Midbrain (tissue), 1 donor: ENCODE results near the gene ACTRT2.

Source experiments
- DNase-seq: peaks from one replicate; lab custom pipeline; 2025; lab: John Stamatoyannopoulos, UW

The ACTRT2 gene

DNA sequence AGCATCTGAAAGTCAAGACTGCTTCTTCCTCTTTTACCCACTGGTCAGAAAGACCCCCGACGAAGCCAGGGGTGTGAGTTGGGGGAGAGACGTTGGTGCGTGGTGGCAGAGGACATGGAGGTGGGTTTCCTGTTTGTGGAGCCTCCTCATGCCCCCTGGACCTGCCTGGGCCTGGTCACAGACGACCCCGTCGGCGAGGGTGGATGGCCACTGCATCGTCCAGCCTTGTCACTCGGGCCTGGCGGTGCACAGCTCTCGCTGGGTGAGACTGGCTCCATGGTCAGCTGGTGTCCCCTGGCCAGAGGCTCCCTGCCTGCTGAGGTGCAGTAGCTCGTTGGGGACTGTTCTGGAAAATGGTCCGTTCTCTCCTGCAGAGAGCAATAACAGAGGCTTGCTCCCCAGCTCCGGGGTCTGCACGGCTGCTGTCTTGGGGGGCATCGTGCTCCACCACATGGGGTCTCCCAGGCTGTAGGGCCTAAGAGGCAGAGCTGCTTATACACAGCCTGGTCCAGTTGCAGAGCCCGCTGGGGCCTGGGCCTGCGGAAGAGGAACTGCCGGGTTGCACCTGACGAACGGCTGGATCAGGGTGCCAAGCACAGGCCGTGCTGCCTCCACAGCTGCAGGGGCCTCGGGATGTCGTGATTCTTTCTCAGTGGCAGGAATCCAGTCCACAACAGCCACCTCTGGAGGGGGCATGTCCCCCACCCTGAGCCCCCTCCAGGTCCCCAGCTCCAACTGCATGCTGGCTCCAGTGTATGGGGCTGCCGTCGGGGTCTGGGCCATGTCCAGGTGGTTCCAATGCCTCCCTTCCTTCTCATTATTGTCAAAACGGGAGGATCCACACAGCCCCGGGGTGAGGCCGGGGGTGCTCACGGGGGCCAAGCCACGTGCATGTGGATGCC, 18.0 kb upstream of the ACTRT2 start:
- no peak for DNase-seq

DNA sequence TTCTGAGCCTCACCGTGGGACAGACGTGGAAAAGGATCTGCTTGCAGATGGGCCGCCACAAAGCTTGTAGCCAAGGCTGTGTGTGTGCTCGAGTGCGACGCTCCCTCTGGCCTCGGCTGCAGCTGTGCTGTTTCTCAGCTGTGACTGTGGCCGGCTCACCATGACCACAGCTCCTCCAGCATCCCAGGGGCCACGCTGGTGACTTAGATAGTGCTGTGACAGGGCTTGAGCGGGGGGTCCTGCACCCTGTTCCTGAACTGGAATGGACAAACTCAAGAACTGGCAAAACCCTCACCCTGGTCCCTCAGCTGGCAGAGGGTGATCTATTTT, 17.4 kb upstream of the ACTRT2 start:
- no peak for DNase-seq

DNA sequence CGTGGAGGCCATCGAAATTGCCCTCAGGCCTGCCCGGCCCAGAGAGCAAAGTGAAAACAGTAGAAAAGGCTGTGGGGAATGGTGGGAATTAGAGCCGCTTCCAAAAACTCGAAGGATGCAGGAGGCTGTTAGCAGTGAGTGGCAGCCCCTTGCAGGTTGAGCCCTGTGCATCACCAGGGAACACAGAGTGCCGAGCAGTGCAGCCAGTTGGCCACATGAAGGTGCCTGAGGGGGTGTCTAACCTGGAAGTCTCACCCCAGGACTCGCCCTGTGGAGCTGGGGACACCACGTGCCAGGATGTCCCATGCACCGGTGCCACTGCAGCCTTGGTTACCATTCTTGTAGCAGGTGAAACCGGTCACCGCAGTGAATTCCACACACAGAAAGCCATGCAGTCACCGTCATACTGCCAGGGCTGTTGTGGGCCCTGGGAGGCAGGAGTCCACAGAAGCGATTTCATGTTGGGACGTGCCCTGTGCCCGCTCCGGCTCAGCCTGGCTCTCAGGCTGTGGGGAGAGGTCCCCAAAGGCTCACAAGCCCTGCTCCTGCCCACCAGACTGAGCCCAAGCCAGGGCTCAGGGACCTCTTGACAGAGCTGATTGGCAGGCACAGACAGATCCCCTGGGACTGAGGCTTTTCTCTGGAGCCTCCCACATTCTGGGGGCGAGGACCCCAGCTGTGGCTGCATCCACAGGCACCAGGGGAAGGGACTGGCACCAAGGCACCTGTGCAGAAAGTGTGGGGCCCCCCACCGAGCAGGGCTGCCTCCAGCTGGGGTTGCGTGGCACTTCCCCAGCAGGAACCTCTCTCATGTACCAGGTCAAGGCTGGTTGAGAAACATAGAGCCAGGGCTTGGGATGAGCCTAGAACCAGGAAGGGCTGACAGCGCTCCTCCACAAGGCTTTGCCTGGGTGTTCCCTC, 16.7 kb upstream of the ACTRT2 start:
- no peak for DNase-seq

DNA sequence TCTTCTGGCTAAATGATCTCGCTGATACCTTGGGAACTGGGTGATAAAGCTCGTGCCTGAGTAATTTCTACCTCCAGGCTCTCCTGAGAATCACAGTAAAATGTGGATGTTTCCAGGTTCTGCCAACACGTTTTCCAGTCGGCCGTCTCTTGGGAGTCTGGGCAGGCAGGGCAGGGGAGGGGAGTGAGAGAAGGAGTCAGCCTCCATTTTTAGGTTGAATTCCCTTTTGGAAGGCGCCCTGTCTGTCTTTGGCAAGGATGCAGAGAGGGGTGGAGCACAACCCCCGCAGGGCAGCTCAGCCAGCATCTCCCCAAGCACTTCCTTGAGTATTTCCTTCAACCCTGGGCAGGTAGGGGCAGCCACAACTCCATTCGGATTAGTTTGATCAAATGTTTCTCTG, 15.5 kb upstream of the ACTRT2 start:
- no peak for DNase-seq

DNA sequence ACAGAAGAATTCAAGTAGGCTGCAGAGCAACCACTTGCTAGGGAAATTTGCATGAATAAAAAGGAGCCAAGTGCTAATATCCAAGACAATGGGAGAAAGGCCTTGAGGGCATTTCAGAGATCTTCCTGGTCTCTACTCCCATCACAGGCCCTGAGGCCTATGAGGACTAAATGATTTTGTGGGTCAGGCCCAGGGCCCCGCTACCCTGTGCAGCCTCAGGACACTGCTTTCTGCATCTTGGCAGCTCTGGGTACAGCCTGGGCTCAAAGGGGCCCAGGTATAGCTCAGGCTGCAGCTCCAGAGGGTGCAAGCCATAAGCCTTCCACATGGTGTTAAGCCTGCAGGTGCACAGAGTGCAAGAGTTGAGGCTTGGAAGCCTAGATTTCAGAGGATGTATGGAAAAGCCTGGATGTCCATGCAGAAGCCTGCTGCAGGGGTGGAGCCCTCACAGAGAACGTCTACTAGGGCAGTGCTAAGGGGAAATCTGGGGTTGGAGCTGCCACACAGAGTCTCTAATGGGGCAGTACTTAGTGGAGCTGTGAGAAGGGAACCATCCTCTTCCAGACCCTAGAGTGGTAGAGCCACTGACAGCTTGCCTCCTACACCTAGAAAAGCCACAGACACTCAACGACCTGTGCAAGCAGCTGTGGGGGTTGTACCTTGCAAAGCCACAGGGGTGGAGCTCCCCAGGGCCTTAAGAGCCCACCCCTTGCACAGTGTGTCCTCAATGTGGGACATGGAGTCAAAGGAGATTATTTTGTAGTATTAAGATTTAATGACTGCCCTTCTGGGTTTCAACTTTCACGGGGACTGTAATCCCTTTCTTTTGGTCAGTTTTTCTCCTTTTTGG, 13.7 kb upstream of the ACTRT2 start:
- DNase-seq: no peak

DNA sequence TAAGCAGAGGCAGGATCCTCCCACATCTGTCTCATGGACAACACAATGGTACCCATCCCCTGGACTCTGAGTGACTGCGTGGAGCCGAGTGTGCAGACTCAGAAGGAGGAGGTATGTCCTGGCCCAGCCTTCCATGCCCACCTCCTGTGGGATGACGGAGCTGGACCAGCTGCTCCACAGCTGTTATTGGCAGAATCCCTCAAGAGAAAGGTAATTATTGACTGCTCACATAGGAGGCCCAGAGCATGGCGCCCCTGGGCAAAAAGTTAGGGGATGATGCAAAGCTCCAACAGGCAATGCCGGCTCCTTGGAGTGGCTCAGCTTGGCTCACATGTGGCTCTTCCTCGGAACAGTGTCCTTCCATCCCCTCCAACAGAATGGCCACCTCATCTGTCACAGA, 12.2 kb upstream of the ACTRT2 start:
- DNase-seq: no peak

DNA sequence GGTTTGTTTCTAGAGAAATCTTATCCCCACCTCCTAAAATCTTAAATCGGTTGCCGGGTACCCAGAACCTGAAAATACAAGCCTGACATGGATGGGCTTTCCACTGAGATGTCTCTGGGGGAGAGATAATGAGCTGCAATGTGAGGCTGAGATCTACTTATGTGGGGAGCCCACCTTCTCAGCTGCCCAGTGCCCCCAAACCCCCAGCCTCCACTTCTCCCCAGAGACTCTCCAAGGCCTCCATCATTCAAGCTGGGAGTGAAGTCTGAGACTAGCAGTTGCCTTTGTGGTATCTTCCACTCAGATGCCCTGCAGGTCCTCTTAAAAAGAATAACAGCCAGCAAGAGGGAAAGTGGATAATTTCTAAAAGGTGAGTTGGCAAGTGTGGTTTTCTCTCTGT, 11.7 kb upstream of the ACTRT2 start:
- no peak for DNase-seq

DNA sequence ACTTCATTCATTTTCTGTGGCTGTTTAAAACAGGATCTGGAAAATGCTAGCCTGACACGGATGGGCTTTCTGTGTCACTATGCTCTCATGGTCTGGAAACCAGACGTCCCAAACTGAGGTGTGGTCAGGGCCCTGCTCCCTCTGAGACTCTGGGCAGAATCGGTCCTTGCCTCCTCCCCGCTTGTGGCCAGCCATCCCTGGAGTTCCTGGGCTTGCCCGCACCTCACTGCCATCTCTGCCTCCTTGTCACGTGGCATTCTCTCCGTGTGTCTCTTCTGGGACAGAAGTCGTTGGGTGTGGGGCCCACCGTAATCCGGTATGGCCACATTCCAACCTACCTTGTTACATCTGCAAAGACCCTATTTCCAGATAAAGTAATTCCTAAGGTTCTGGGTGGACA, 10.1 kb upstream of the ACTRT2 start:
- no peak for DNase-seq

DNA sequence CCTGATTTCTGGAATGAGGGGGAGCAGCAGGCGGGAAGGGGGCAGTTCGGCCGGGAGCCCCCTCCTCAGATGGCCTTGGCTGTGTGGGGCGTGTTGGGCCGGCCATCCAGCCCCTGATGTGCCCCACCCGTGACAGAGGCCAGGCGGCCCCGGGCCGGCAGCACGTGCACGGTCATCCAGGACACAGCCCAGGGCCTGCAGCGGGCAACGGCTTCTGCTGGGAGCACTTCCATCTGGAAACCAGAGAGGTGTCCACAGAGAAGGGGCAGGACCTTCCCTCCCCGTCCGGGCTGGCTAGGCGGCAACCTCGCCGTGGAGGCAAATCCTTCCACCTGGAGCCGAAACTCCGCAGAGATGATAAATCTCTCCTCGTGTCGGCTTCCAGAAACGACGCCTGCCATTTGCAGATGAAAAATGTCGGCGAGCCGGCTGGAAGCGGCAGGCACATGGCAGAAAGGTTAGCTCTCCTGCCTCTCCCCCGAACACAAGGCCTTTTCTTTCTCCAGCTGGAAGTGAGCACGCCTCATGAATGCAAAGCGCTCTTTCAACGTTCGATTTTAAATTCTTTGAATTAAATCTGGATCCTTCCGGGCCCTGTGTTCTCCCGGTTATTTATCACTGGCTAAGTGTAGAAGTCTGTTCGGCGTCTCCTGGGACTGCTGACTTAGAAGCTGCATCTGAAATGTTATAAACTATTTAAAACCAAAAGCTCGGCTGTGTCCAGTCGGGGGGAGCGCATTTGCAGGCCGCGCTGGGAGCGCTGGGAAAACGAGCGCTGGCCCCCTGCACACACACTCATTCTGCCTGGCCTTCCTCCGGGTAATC, 9.4 kb upstream of the ACTRT2 start:
- peak; percentile 70 for DNase-seq

DNA sequence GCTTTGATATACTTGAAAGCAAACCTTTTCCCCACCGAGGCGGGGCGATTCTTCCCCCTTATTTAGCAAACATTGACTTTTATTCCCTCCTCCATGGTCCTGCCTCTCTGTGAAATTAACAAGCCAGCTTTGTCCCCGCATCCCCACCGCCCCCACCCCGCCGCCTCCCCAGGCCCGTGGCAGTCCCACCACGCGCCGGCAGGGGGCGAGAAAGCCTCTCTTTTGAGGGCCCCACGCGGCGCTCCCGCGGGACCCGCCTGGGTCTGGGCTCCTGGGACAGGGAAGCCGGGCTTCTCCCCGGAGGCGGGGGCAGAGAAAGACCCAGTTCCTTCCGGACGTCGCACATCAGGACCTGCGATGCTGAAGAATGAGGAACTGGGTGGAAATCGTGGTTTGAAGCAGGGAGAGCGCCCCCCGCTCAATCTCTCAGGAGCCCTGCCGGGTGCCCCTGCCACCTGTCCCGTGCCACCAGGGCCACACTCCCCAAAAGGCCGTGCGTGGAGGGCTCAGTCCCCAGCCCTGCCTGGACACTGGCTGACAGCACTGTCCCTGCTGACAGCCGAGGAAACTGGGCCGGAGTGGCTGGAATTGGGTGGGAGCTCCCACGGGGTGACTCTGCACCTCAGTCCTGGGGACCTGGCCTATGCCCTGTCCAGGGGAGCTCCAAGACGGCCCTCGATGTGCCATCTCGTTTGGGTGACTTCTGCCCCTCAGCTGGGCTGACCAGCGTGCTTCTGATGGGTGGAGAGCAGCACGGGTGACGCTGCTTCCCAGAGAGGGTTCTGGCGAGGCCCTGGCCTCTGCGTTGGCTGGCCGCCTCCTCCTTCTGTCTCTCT, 8.6 kb upstream of the ACTRT2 start:
- peak; percentile 86 for DNase-seq

DNA sequence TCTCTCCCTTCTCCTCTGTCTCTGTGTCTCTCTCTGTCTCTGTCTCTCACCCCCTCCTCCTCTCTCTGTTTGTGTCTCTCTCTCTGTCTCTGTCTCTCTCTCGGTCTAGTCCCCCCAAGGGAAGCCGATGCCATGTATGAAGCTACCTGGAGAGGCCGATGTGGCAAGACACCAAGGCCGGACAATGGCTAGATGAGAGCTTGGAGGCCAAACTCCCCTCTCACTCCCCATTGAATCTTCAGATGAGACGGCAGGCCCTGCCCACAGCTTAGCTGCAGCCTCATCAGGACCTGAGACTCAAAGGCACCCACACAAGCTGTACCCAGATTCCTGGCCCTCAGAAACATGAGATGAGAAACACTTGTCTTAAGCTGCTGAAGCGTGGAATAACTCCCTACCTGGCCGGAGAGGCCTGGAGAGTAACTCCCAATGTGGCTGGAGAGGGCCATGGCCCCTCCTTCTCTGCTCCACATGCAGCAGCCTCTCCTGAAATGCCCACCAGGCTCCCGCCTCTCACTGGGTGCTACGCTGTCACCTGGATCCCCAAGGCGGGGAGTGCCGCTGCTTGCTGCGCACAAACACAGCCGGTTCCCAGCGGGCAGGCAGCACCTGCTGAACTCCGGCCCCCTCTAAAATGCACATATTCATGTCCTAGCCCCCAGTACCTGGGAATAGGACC, 7.8 kb upstream of the ACTRT2 start:
- DNase-seq: no peak

DNA sequence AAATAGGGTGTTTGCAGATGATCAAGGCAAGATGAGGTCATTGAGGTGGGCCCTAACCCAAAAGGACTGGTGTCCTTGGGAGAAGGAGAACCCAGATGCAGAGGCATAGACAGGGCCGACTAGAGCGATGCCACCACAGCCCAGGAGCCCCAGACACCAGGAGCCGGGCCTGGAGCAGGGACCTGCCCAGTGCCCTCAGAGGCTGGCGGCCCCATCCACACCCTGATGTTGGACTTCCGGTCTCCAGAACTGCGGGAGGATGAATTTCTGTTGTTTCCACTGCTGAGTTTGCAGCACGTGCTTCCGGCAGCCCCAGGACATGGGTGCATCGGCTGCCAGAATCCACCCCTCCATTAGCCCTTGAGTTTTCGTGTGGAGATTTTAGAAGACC, 7.2 kb upstream of the ACTRT2 start:
- no peak for DNase-seq

DNA sequence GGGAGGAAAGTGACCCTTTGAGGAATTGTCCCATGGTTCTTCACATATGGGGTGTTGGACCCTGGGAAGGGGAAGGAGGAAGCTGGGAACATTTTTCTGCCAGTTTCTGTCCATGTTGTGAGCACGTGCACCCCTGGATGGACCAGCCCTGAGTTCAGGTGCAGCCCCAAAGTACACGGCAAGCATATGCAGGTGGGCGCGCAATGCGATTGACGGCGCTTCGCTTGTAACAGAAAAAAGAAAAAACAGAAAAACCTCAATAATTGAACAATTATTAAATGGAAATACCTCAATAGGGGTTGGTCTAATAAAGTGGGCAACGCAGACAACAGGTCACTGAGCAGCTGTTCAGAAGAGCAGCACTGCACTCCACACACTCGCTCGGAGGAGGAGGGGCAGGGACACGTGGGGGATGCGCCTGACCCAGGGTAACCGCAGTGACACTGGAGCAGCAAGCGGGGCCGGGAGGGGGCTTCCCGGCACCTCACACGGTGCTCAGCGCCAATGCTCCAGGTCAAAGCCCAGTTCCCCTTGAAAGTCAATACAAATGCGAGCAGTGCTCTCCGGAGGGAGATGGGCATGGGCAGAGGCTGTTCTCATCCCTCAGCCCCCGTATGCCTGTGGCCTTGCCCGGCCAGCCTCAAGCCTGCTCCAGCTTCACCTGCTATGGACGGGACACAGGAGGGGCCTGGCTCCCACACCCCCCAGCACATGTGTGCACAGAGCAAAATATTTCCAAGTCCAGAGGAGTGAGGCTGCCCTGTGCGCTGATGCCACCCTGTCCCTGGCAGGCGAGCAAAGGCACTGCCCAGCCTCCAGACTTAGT, 6.6 kb upstream of the ACTRT2 start:
- no peak for DNase-seq

DNA sequence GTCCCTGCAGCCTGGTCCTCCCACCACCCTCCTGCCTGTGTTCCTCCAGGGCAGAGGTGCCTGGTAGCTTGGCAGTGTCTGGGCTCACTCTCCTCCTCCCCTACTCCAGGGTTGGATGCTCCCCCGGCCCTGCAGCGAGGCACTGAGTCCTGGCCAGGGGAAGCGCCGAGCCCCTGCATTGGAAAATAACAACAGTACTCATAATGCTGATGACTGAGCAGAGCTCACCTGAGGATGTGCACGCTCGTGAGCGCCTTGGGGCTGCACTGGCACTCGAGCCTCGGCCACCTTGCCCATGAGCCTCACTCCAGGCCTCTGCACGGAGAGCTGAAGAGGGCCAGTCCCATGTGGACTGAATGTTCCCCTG, 6.0 kb upstream of the ACTRT2 start:
- no peak for DNase-seq

DNA sequence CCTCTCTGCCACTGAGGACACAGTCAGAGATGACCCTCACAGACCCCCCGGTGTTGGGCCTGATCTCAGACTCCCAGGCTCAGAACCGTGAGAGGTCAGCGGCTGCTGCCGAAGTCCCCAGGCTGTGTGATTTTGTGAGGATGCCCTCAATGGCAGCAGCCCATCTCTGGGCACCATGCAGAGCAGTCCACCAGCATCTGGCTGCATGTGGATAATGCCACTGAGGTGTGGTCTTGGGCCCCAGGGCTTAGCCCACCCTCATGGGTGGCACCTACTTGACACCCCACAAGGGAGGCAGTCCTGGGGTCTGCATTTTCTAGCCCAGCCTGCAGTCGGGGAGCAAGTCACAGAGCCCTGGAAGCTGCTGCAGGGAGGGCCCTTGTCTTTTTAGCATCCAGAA, 5.5 kb upstream of the ACTRT2 start:
- DNase-seq: no peak

DNA sequence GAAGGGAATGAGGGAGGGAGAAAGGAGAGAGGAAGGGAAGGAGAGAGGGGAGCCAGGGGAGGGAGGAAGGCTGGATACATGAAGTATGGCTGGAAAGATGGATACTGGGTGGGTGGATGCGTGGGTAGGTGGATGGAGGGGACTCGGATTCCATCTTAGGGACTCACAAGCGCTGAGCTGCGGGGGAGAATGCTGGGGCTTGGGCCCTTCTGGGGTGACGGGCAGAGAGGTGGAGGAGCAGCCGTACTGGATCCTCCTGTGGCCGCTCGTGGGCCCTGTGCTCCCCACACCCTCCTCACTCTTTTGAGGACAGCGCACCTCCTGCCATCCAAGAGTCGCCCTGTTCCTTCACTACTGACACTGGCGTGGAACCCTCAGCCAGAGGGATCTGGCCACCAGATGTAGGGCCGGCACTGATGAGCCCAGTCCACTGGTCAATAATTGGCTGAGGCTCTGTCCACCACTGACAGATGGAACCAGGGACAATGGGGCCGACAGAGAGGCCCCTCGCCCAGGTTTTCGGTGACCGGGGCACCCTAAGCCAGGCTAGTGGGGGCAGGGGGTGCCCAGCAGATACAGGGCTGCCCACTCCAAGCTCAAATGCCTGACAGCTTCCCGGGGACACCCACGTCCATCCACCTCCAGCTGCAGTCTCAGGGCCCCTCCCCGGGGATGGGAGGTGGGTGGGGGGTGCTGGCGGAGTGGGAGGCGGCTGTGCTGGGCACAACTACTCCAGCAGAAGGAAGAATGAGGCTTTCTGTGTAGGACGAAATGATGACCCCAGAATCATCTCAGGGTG, 4.4 kb upstream of the ACTRT2 start:
- no peak for DNase-seq

DNA sequence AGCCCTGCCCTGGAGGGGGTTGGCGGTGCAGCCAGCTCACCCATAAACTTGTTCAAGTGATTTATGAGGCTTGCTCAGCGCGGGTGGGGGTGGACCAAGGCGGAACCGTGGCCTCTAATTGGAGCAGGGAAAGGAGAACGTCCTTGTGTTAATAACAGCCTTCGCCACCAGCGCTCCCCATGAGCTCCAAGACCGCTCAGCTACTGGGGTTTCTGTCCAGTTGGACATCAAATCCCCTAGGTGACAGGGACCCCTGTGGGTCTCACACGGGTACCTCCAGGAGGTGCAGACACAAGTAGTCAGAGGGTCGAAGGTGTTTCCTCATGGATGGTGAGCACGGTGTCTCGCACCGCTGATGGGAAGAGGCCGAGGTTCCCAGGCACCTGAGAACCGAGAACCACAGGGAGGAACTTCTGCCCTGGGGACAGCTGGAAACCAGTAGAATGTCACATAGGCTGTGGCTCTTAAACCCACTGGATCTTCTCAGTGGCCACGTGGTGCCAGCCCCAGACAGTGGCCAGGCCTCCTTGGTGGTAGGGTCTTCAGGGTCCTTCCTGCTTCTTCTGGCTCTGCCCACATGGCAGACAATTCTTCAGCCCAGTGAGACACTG, 3.7 kb upstream of the ACTRT2 start:
- DNase-seq: no peak

DNA sequence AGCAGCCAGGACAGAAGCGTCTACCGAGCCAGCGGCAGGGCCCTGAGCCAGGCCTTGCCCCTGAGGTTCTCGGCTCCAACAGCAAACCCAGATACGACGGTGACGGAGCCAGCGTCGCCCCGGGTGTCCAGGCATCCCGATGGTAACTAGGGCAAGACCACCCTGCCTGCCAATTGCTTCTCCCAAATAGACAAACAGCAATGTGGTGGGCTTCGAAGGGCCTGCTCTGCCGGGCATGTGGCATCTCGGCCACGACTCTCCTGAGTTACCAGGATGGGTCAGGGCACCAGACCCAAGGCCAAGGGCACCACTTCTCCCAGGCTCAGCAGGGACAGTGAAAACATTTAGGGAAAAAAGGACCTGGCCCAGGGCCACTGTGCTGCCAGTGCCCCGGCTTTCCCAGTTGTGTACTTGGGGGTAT, 3.2 kb upstream of the ACTRT2 start:
- DNase-seq: no peak
